Astrocyte (in vitro differentiated cells and primary cell): ENCODE measurements around the gene TRABD2A. TPM values are rescaled to one million over a fixed set of nuclear protein-coding genes. Genes with fewer than 3 reads are reported as not detected.

Source experiments
- DNase-seq: peaks from one replicate; pipeline ENCODE4 v3.0.0-alpha.2; 2010; ENCODE audit warnings: low read depth
- FAIRE-seq: peaks from 2 replicates; lab custom pipeline; 2011; peaks lifted over from hg19 to GRCh38; lab: Jason Lieb, UNC
- H2AFZ ChIP-seq: 2 replicates; pipeline ENCODE4 v1.6.0; 2012; ENCODE audit warnings: low read depth, low read length, inconsistent platforms
- H3K27ac ChIP-seq: 2 replicates; pipeline ENCODE4 v1.5.1; 2011; ENCODE audit warnings: low read depth, low read length, inconsistent platforms
- H3K27me3 ChIP-seq: 2 replicates; pipeline ENCODE4 v1.6.0; 2011; ENCODE audit warnings: low read length, inconsistent platforms; ENCODE audit not compliant: insufficient read depth
- H3K36me3 ChIP-seq: 2 replicates; pipeline ENCODE4 v1.5.1; 2011; ENCODE audit warnings: low read length, inconsistent platforms; ENCODE audit not compliant: insufficient read depth
- H3K4me1 ChIP-seq: 2 replicates; pipeline ENCODE4 v1.5.1; 2011; ENCODE audit warnings: low read length, inconsistent platforms; ENCODE audit not compliant: insufficient read depth
- H3K4me2 ChIP-seq: 2 replicates; pipeline ENCODE4 v1.6.0; 2012; ENCODE audit warnings: low read length, inconsistent platforms
- H3K4me3 ChIP-seq: 2 replicates; pipeline ENCODE4 v1.5.1; 2011; ENCODE audit warnings: low read depth, mild to moderate bottlenecking, low read length, inconsistent platforms; ENCODE audit not compliant: insufficient read depth
- H3K79me2 ChIP-seq: 2 replicates; pipeline ENCODE4 v1.6.0; 2012; ENCODE audit warnings: mild to moderate bottlenecking, low read length, inconsistent platforms; ENCODE audit not compliant: insufficient read depth
- H3K9ac ChIP-seq: 2 replicates; pipeline ENCODE4 v1.6.0; 2012; ENCODE audit warnings: mild to moderate bottlenecking, low read length, inconsistent platforms
- H3K9me3 ChIP-seq: 2 replicates; pipeline ENCODE4 v1.5.1; 2012; ENCODE audit warnings: low read depth, mild to moderate bottlenecking, low read length, inconsistent platforms; ENCODE audit not compliant: insufficient read depth
- H4K20me1 ChIP-seq: 2 replicates; pipeline ENCODE4 v1.6.0; 2012; ENCODE audit warnings: low read length, inconsistent platforms; ENCODE audit not compliant: insufficient read depth
- H3K27ac Mint-ChIP-seq: one replicate; pipeline ENCODE4 v1.8.0; 2021; ENCODE audit warnings: mild to moderate bottlenecking, mixed read lengths; ENCODE audit not compliant: unreplicated experiment
- H3K27me3 Mint-ChIP-seq: one replicate; pipeline ENCODE4 v1.8.0; 2021; ENCODE audit warnings: low read depth, mixed read lengths; ENCODE audit not compliant: unreplicated experiment
- H3K36me3 Mint-ChIP-seq: one replicate; pipeline ENCODE4 v1.8.0; 2021; ENCODE audit warnings: low read depth, mixed read lengths; ENCODE audit not compliant: unreplicated experiment
- H3K4me1 Mint-ChIP-seq: one replicate; pipeline ENCODE4 v1.8.0; 2021; ENCODE audit warnings: low read depth, mixed read lengths; ENCODE audit not compliant: unreplicated experiment
- H3K4me3 Mint-ChIP-seq: one replicate; pipeline ENCODE4 v1.8.0; 2021; ENCODE audit warnings: mild to moderate bottlenecking, moderate library complexity, mixed read lengths; ENCODE audit not compliant: unreplicated experiment
- H3K9me3 Mint-ChIP-seq: one replicate; pipeline ENCODE4 v1.8.0; 2021; ENCODE audit warnings: mild to moderate bottlenecking, mixed read lengths; ENCODE audit not compliant: unreplicated experiment
- CTCF ChIP-seq: IDR thresholded peaks from 2 replicates; pipeline ENCODE4 v1.5.1; 2011; ENCODE audit warnings: low read depth, mild to moderate bottlenecking, inconsistent platforms, low read length, moderate library complexity; ENCODE audit not compliant: insufficient read depth
- EZH2 ChIP-seq: IDR thresholded peaks from 2 replicates; pipeline ENCODE4 v1.6.1; 2012; ENCODE audit warnings: mild to moderate bottlenecking, low read length, inconsistent platforms; ENCODE audit not compliant: insufficient read depth
- total RNA-seq: library from RNA; stranded (reverse); gene quantifications from 2 replicates; pipeline ENCODE4 v1.2.1, GENCODE V29; 2021

The TRABD2A gene
- total RNA-seq, 1 donor from 2014 or later = 2.6 TPM

GRCh38 chr2:84851876-84852275 lies 29.0 kb downstream of the TRABD2A start:
- H3K27me3 Mint-ChIP-seq = peaks cover 22% of the 10 kb centered on the region
- no peak for DNase-seq

GRCh38 chr2:84850471-84850870 lies 30.4 kb downstream of the TRABD2A start:
- no peaks in the 10 kb centered on the region for H3K36me3 Mint-ChIP-seq
- DNase-seq = no peak

More at GRCh38 chr2:84851876-84852275, 29.0 kb downstream of the TRABD2A start:
- peaks cover 3% of the 10 kb centered on the region for H3K36me3 Mint-ChIP-seq
- H3K4me1 ChIP-seq = peaks cover under 1% of the 10 kb centered on the region
- no peaks in the 10 kb centered on the region for H4K20me1 ChIP-seq
- H3K4me3 ChIP-seq = no peak overlapping the region
- peaks cover 7% of the 10 kb centered on the region for H3K9me3 Mint-ChIP-seq
- no peak overlapping the region for H3K9ac ChIP-seq
- no peak overlapping the region for H3K4me3 Mint-ChIP-seq
- H3K27me3 ChIP-seq = peaks cover 4% of the 10 kb centered on the region
- H3K27ac ChIP-seq = no peak overlapping the region
- H3K9me3 ChIP-seq = no peaks in the 10 kb centered on the region
- no peak overlapping the region for H2AFZ ChIP-seq
- no peaks in the 10 kb centered on the region for H3K36me3 ChIP-seq
- no peak overlapping the region for H3K4me2 ChIP-seq
- no peak overlapping the region for H3K27ac Mint-ChIP-seq
- no peak for TF ChIP-seq EZH2
- no peak for TF ChIP-seq CTCF
- H3K79me2 ChIP-seq = no peaks in the 10 kb centered on the region
- H3K4me1 Mint-ChIP-seq = no peaks in the 10 kb centered on the region
- FAIRE-seq = no peak

More at GRCh38 chr2:84850471-84850870, 30.4 kb downstream of the TRABD2A start:
- Histone ChIP-seq H3K27me3 (peaks cover 4% of the 10 kb centered on the region), H3K27ac (no peak overlapping the region), H4K20me1 (no peaks in the 10 kb centered on the region), H3K9ac (no peak overlapping the region), H2AFZ (no peak overlapping the region), H3K4me1 (peaks cover 9% of the 10 kb centered on the region), H3K4me3 (no peak overlapping the region), H3K79me2 (no peaks in the 10 kb centered on the region), H3K4me2 (no peak overlapping the region), H3K9me3 (no peaks in the 10 kb centered on the region), H3K36me3 (no peaks in the 10 kb centered on the region)
- no peak overlapping the region for H3K4me3 Mint-ChIP-seq
- no peak overlapping the region for H3K27ac Mint-ChIP-seq
- FAIRE-seq = no peak
- peaks cover 5% of the 10 kb centered on the region for H3K9me3 Mint-ChIP-seq
- no peak for TF ChIP-seq CTCF
- TF ChIP-seq EZH2 = no peak
- H3K4me1 Mint-ChIP-seq = peaks cover 7% of the 10 kb centered on the region
- H3K27me3 Mint-ChIP-seq = peaks cover 14% of the 10 kb centered on the region
